ENCODE measurements around the gene SPOCK3.
"Not testable (repeated sequence)": the region's sequence is repeated elsewhere in the genome, so short reads cannot be mapped to it uniquely, and the experiment has no call there.

GRCh38 chr4:166968219-166968618 lies 266.1 kb downstream of the SPOCK3 start:
- TF ChIP-seq SMC3 (IDR thresholded peaks at IDR 0.05; ENCODE audit: borderline replicate concordance, low read length); CBFB (IDR thresholded peaks at IDR 0.05; ENCODE audit: low read depth); POLR2AphosphoS5 (IDR thresholded peaks at IDR 0.05; ENCODE audit: low read length); CEBPB (IDR thresholded peaks at IDR 0.05; ENCODE audit: borderline replicate concordance in 1 of 2, low read depth in 2 of 2, low read length in 2 of 2); DPF2 (IDR thresholded peaks at IDR 0.05); SIN3A (IDR thresholded peaks at IDR 0.05; ENCODE audit: low read depth, low read length); TCF12 (IDR thresholded peaks at IDR 0.05; ENCODE audit: low read depth, low read length); RELA (IDR thresholded peaks at IDR 0.05; ENCODE audit: borderline replicate concordance, partially characterized antibody): not testable (repeated sequence)
- TF ChIP-seq, protein P1, sequence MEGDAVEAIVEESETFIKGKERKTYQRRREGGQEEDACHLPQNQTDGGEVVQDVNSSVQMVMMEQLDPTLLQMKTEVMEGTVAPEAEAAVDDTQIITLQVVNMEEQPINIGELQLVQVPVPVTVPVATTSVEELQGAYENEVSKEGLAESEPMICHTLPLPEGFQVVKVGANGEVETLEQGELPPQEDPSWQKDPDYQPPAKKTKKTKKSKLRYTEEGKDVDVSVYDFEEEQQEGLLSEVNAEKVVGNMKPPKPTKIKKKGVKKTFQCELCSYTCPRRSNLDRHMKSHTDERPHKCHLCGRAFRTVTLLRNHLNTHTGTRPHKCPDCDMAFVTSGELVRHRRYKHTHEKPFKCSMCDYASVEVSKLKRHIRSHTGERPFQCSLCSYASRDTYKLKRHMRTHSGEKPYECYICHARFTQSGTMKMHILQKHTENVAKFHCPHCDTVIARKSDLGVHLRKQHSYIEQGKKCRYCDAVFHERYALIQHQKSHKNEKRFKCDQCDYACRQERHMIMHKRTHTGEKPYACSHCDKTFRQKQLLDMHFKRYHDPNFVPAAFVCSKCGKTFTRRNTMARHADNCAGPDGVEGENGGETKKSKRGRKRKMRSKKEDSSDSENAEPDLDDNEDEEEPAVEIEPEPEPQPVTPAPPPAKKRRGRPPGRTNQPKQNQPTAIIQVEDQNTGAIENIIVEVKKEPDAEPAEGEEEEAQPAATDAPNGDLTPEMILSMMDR (IDR thresholded peaks at IDR 0.05 in 2 of 3, conservative IDR thresholded peaks at IDR 0.05 in 1 of 3; ENCODE audit: control insufficient read depth in 2 of 3, extremely low read depth in 1 of 3, insufficient read depth in 1 of 3, low read depth in 3 of 3, low read length in 3 of 3): not testable (repeated sequence)

Measured in GM12878 (cell line).